ENCODE results near the gene R3HDML.
"Not testable (repeated sequence)": the region's sequence is repeated elsewhere in the genome, so short reads cannot be mapped to it uniquely, and the experiment has no call there.

R3HDML gene

GRCh38 chr20:44328428-44328827 lies 8.4 kb upstream of the R3HDML start:
- DNase-seq (ENCODE audit: low read depth in 3 of 3) = no peak

GRCh38 chr20:44331201-44331600 lies 5.6 kb upstream of the R3HDML start:
- DNase-seq (ENCODE audit: low read depth in 3 of 3) = no peak

DNA sequence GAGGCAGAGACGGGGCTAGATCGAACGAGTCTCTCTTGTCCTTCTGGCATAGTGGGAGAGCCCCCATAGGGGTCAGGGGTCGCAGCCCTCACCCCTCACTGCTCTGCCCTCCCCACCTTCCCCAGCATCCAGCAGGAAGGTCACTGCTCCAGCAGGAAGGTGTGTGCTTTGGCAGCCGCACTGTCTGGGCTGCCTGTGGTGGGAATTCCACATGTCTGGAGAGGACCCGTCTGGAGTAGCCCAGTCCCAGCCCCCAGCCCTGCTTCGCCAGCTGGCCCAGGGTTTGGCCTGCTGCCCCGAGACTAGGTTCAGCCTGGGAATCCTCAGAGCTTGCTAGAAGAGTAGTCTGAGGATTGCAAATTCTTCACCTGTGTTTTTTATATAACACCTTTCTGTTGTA lies 2.5 kb upstream of the R3HDML start:
- no peak for DNase-seq (ENCODE audit: low read depth in 3 of 3)

- DNase-seq (ENCODE audit: low read depth in 3 of 3) = no peak
Measured at GRCh38 chr20:44334709-44335108, 2.1 kb upstream of the R3HDML start.

DNA sequence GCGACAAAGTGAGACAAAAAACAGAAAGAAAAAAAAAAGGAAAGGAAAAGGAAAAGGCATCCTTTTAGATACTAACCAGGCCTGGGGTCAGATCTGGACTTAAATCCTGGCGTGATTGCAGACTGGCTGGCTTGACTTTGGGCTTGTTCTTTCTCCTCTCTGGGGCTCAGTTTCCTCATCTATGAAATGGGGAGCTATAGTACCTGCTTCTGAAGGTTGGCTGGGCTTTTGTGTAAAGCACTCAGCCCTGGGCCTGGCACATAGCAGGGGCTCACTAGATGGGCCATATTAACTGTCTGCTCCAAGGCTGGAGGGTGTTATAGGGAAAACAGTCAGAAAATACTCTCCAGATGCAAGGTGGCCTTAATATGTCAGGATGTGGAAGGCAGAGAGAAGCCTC lies 1.2 kb upstream of the R3HDML start:
- no peak for DNase-seq (ENCODE audit: low read depth in 3 of 3)

DNA sequence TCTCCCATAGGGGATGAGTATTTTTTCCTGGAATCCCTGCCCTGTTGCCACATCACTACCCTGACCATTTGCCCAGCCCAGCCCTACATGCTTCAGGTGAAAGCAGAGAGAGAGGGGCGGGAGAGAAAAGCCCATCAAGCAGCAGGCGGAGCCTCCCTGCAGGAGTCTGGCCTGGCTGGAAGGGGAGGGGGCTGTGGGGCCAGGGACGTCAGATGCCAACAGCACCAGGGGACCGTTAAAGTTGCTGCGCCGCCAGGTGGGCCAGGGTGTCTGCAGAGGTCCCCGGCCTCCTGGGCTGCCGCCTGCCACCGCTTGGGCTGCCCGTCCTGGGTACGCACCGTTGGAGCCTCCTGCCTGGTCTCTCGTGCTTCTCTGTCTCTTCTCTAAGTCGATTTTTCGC lies 757 bp upstream of the R3HDML start:
- no peak for DNase-seq (ENCODE audit: low read depth in 3 of 3)

GRCh38 chr20:44342248-44342647 lies 5.4 kb downstream of the R3HDML start:
- DNase-seq (ENCODE audit: low read depth in 3 of 3) = no peak

DNA sequence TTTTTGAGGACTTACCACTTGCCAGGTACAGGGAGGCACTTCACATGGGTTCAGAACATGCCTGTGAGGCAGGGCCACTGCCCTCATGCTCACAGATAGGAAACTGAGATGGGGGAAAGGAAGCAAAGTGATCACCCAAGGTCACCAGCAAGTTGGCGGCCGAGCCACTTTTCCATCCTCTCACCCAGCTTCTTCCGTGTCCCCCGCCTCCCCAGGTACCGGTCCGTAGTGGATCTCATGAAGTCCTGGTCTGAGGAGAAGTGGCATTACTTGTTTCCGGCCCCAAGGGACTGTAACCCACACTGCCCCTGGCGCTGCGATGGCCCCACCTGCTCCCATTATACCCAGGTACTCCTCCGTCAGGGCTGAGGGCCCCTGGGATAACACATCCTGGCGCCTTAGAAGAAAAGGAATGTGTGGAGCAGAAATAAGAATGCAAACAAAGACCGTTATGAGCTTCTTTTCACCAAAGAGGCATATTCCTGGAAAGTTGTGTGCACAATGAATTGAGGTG lies 6.4 kb downstream of the R3HDML start:
- DNase-seq (ENCODE audit: low read depth in 3 of 3) = no peak

GRCh38 chr20:44344723-44345122 lies 7.9 kb downstream of the R3HDML start:
- DNase-seq (ENCODE audit: low read depth in 3 of 3) = no peak

GRCh38 chr20:44345147-44345546 lies 8.3 kb downstream of the R3HDML start:
- no peak for DNase-seq (ENCODE audit: low read depth in 3 of 3)

DNA sequence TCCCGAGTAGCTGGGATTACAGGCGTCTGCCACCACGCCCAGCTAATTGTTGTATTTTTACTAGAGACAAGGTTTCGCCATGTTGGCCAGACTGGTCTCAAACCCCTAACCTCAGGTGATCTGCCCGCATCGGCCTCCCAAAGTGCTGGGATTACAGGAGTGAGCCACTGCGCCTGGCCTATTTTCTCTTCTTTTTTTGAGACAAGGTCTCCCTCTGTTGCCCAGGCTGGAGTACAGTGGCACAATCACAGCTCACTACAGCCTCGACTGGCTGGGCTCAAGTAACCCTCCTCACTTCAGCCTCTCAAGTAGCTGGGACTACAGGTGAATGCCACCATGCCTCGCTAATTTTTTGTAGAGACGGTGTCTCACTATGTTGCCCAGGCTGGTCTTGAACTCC lies 9.1 kb downstream of the R3HDML start:
- not testable (repeated sequence) for DNase-seq (ENCODE audit: low read depth in 3 of 3)

- DNase-seq (ENCODE audit: low read depth in 3 of 3) = no peak
Measured at GRCh38 chr20:44348168-44348659, 11.4 kb downstream of the R3HDML start.

GRCh38 chr20:44349349-44349748 lies 12.5 kb downstream of the R3HDML start:
- no peak for DNase-seq (ENCODE audit: low read depth in 3 of 3)

- DNase-seq (ENCODE audit: low read depth in 3 of 3) = no peak
Measured at GRCh38 chr20:44350567-44350966, 13.7 kb downstream of the R3HDML start.

DNA sequence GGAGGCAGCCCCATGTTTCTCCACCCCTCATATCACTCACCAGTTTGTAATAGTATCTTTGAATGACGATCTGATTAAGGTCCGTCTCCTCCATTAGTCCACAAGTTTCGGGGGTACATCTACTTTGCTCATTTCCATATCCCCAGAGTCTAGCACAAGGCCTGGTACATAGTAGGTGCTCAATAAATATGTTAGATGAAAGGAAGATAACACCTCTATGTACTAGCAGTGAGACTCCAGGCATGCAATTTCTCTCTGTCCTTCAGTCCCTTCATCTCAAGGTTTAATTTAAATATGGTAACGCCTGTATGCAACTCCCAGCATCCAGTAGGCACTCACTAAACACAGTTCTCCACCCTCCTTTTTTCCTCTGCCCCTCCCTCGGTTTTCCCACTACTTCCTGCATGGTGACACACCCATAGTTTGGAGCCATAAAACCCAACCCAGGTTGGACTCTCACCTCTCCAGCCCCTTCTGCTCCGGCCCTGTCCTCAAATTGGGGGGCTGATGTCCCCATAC lies 18.2 kb downstream of the R3HDML start:
- DNase-seq (ENCODE audit: low read depth in 3 of 3) = no peak

GRCh38 chr20:44355498-44356352 lies 18.9 kb downstream of the R3HDML start, which contains the start of gene HNF4A:
HNF4A (plus strand) TSS chr20:44355699; CDS start chr20:44355805, 106 bp downstream.
- no peak for DNase-seq (ENCODE audit: low read depth in 3 of 3)

DNA sequence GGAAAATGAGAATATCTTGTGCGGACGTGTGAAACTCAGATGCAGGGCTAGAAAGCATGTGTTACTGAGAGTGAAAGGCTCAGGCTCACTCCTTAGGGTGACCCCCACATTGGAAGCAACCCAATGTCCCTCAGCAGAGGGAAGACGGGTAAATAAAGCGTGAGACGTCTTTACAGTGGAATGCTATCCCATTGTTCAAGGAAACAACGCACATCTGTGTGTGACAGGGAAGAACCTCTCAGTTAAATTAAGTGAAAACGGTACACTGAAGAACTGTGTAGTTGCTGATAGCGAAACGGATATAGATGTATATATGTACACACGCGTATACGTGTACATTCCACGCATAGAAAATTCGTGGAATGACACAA lies 19.5 kb downstream of the R3HDML start:
- no peak for DNase-seq (ENCODE audit: low read depth in 3 of 3)

- DNase-seq (ENCODE audit: low read depth in 3 of 3) = no peak
Measured at GRCh38 chr20:44357020-44357419, 20.2 kb downstream of the R3HDML start.

GRCh38 chr20:44357555-44358125 lies 20.8 kb downstream of the R3HDML start:
- no peak for DNase-seq (ENCODE audit: low read depth in 3 of 3)

DNA sequence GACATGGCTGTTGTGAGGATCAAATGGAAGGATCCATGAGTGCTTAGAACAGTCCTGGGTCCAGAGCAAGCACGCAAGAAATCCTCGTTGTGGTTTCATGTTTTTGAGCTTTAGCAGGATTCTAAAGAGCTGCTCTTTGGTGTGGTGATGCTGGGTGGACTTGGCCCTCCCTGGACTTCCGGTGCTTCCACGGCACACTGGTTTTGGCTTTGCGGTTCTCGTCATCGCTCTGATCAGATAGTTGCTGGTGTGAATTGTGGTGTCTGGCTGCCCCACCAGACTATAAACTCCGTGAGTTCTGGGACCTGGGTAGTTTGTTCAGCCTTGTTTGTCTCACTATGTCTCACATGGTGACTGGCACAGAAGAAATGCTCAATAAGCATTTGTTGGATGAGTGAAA lies 21.9 kb downstream of the R3HDML start:
- DNase-seq (ENCODE audit: low read depth in 3 of 3) = no peak

- no peak for DNase-seq (ENCODE audit: low read depth in 3 of 3)
Measured at GRCh38 chr20:44360221-44360620, 23.4 kb downstream of the R3HDML start.

GRCh38 chr20:44361021-44361420 lies 24.2 kb downstream of the R3HDML start:
- no peak for DNase-seq (ENCODE audit: low read depth in 3 of 3)

DNA sequence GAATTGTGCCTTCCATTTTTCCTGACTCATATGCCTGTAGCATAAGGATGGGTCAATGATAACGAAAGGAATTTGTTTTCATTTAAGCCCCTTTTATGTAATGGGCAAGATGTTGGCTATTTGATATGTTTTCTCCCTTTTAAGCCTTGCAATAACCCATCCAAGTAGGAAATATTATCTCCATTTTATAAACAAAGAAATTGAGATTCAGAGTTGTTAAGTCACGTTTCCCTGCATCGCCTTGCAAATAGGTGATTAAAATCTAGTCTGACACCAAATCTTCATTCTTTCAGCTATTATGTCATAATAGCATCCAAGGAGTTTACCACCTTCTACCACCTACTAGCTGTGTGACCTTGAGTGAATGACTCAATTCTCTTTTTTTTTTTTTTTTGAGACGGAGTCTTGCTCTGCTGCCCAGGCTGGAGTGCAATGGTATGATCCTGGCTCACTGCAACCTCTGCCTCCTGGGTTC lies 25.7 kb downstream of the R3HDML start:
- no peak for DNase-seq (ENCODE audit: low read depth in 3 of 3)

All from stimulated activated CD4-positive, alpha-beta T cell treated with anti-CD3 and anti-CD28 coated beads, TNF-alpha, amount 100 ng/mL, for 4 hours (primary cell).